MM.1S (cell line): ENCODE data around the gene ACOT12.

Experiments used
- EZH2 ChIP-seq: fragments of 300-600 bp; sonication (generic); optimal IDR thresholded peaks from 2 replicates; pipeline ENCODE3; 2017; ENCODE audit warnings: low read depth, mild to moderate bottlenecking, antibody characterized with exemption, low read length, mixed read lengths
- EZH2phosphoT487 ChIP-seq: fragments of 300-600 bp; sonication (generic); IDR thresholded peaks from 2 replicates; pipeline ENCODE4 v1.6.1; 2018; ENCODE audit warnings: antibody characterized with exemption, low read length
- TF ChIP-seq, protein P1 (sequence below): fragments of 300-600 bp; sonication (generic); IDR thresholded peaks from 2 replicates; pipeline ENCODE4 v1.5.1; 2016; ENCODE audit warnings: antibody characterized with exemption, low read length, mixed read lengths

DNA sequence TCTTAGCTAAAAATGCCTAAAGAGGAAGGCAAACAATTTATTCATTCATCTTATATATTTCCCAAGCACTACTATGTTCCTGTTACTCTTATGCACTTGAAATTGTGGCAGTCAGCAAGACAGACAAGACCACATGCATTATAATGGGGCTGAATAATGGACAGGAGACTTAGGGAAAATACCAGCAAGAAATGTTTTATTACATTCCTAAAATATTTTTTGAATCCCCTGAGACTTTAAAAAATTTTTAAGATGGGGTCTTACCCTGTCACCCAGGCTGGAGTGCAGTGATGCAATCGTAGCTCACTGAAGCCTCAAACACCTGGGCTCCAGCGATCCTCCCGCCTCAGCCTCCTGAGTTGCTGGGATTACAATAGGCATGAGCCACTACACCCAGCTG is 79.4 kb downstream of the ACOT12 start:
- TF ChIP-seq, protein P1, sequence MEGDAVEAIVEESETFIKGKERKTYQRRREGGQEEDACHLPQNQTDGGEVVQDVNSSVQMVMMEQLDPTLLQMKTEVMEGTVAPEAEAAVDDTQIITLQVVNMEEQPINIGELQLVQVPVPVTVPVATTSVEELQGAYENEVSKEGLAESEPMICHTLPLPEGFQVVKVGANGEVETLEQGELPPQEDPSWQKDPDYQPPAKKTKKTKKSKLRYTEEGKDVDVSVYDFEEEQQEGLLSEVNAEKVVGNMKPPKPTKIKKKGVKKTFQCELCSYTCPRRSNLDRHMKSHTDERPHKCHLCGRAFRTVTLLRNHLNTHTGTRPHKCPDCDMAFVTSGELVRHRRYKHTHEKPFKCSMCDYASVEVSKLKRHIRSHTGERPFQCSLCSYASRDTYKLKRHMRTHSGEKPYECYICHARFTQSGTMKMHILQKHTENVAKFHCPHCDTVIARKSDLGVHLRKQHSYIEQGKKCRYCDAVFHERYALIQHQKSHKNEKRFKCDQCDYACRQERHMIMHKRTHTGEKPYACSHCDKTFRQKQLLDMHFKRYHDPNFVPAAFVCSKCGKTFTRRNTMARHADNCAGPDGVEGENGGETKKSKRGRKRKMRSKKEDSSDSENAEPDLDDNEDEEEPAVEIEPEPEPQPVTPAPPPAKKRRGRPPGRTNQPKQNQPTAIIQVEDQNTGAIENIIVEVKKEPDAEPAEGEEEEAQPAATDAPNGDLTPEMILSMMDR, result no peak
- no peak for TF ChIP-seq EZH2
- no peak for TF ChIP-seq EZH2phosphoT487
